Psoas muscle (tissue), 8 donors: ENCODE data around the gene TRUB1. TPM values are rescaled to one million over a fixed set of nuclear protein-coding genes. Genes with fewer than 3 reads are reported as not detected.
A peak's percentile ranks its signal among the peaks of the same experiment; 100 is the strongest.

Experiments
- ATAC-seq, 4 donors: fragments of 200-7000 bp; cut with Tn5 transposase; one replicate each; pipeline ENCODE4 v1.9.1; 2020; ENCODE audit warnings: moderate library complexity in 3 of 4, mild to moderate bottlenecking in 2 of 4
- DNase-seq, 2 donors: peaks; one replicate each; pipeline ENCODE4 v3.0.0-alpha.2; 2020
- H3K27ac ChIP-seq: fragments of 200-600 bp; one replicate; pipeline ENCODE4 v1.8.0; 2022
- H3K27me3 ChIP-seq, 3 donors: fragments of 200-600 bp in 1 of 3; one replicate each; pipeline versions ENCODE4 v1.6.1 to v1.8.0; 2013 to 2022; ENCODE audit warnings: low read length in 2 of 3, mild to moderate bottlenecking in 2 of 3, moderate library complexity in 1 of 3; ENCODE audit not compliant: insufficient read depth in 3 of 3
- H3K36me3 ChIP-seq, 2 donors: fragments of 200-600 bp in 1 of 2; one replicate each; pipeline versions ENCODE4 v1.6.1 to v1.8.0; 2013 to 2022; ENCODE audit warnings: low read depth in 1 of 2, mild to moderate bottlenecking in 1 of 2, moderate library complexity in 1 of 2; ENCODE audit not compliant: insufficient read depth in 1 of 2
- H3K4me1 ChIP-seq: fragments of 200-600 bp; one replicate; pipeline ENCODE4 v1.8.0; 2022
- H3K4me3 ChIP-seq: fragments of 200-600 bp; one replicate; pipeline ENCODE4 v1.8.0; 2022; ENCODE audit warnings: mild to moderate bottlenecking
- H3K9me3 ChIP-seq: fragments of 200-600 bp; one replicate; pipeline ENCODE4 v1.8.0; 2022
- CTCF ChIP-seq: fragments of 200-600 bp; IDR thresholded peaks from one replicate; pipeline ENCODE4 v1.8.0; 2022; ENCODE audit warnings: antibody characterized with exemption
- WGBS, 3 donors: extraction: QIAGEN DNeasy Blood & Tissue Kit; methylation state at CpG; one replicate each; pipeline versions ENCODE4 v1.1.6 to v1.1.7; 2013; 5-methylcytosine and 5-hydroxymethylcytosine counted together
- intact Hi-C, 2 donors: fragments of 100-400 bp; cut with DNase I; formaldehyde crosslinking; loops; one replicate each; pipeline versions ENCODE4 v1.11.0 to v1.14.2; 2022
- polyA plus RNA-seq, 3 donors: library from polyadenylated mRNA; stranded (reverse); fragments of 200-250 nt; gene quantifications; one replicate each; pipeline ENCODE4 v1.2.3, GENCODE V29; 2013
- total RNA-seq, 4 donors: library from RNA; stranded (reverse); fragmentation: NEBNext Ultra II Directional in 2 of 4; extraction: Animal tissue kit (Norgen Biotek cat#: 25700) in 2 of 4; gene quantifications; one replicate each; pipeline versions ENCODE4 v1.2.1 to v1.2.4, GENCODE V29; 2021 to 2023
- donor health status: healthy with polysubstance abuse.
- donor health status: DM: no; HTN: no; CAD: no; lungs with moderate emphysema.
- donor health status: Bipolar disorder and iron deficiency.
- donor health status: healthy.
- donor health status: DM: yes; HTN: yes; CAD: no.
- donor health status: DM: no; HTN: no; CAD: no.
- donor health status: DM: no; HTN: no; CAD: no.
- donor health status: DM: yes; HTN: yes; CAD: no.

TRUB1 gene
- total and polyA plus RNA-seq, 7 donors, result 3.3 to 8.9 (median 8.4) TPM

GRCh38 chr10:114962441-114962840 lies 24.4 kb downstream of the TRUB1 start:
- Histone ChIP-seq H3K27ac (peak overlapping the region; percentile 1), H3K36me3 (peaks cover 0 to 18% of the 10 kb centered on the region in 2 donors), H3K9me3 (no peaks in the 10 kb centered on the region), H3K27me3 (no peaks in the 10 kb centered on the region), H3K4me3 (no peak overlapping the region), H3K4me1 (peaks cover 5% of the 10 kb centered on the region)
- intact Hi-C loops, result no loop called here
- 53 to 64% (median 59%) methylated on average over 2 of the region's 2 CpGs for WGBS, 3 donors
- no peak for DNase-seq
- ATAC-seq, result peak; percentile 57 to 87 (median 71)
- TF ChIP-seq CTCF, result no peak

DNA sequence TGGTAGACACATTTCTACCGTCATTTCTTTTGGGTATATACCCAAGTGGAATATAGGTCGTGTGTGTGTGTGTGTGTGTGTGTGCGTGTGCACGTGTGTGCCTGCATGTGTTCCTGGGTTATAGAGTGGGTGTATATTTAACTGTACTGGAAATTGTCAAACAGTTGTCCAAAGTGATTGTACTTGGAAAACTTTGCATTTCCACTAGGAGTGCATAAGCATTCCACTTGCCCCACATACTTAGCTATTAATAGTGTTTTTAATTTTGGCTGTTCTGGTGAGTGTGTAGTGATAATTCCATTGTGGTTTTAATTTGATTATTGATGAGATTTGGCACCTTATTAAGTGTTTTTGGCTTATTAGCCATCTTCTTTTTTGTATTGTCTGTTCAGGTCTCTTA lies 25.9 kb downstream of the TRUB1 start:
- H3K27me3 ChIP-seq, result no peaks in the 10 kb centered on the region
- no peak for TF ChIP-seq CTCF
- no peak overlapping the region for H3K27ac ChIP-seq
- 72 to 87% (median 76%) methylated on average over 4 of the region's 4 CpGs for WGBS, 3 donors
- no peak overlapping the region for H3K4me3 ChIP-seq
- peak in 3 of 4 donors; percentile 35 to 49 (median 40) for ATAC-seq
- no peak for DNase-seq
- peaks cover 0 to 18% of the 10 kb centered on the region in 2 donors for H3K36me3 ChIP-seq
- H3K4me1 ChIP-seq, result peaks cover 5% of the 10 kb centered on the region
- H3K9me3 ChIP-seq, result no peaks in the 10 kb centered on the region
- intact Hi-C loops, result no loop called here

GRCh38 chr10:114967071-114967470 lies 29.1 kb downstream of the TRUB1 start:
- no peak for DNase-seq
- ATAC-seq, result no peak
- TF ChIP-seq CTCF, result no peak
- WGBS, 3 donors, result 42 to 66% (median 49%) methylated on average over 2 of the region's 2 CpGs
- H3K4me3 ChIP-seq, result no peak overlapping the region
- H3K36me3 ChIP-seq, result peaks cover 0 to 11% of the 10 kb centered on the region in 2 donors
- peaks cover 15% of the 10 kb centered on the region for H3K4me1 ChIP-seq
- no peaks in the 10 kb centered on the region for H3K27me3 ChIP-seq
- no peaks in the 10 kb centered on the region for H3K9me3 ChIP-seq
- H3K27ac ChIP-seq, result peak overlapping the region; percentile 25
- intact Hi-C loops, result no loop called here

DNA sequence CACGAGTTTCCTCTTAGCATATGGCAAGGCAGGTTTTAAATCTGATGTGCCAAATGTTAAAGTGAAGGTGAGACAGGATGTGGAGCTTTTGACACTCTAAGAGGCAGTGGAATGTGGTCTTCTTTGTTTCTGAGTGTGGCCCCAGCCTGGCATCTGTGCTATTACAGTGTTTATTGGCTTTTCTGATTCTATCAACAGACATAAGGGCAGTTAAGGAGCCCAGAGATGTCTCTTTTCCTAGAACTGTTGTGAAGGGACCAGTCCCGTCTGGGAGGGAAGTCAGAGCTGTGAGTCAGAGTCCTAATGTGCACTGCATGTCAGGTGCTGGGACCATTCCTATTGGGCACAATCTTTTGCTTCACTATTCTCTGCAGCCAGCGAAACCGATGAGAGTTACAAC lies 32.5 kb downstream of the TRUB1 start:
- DNase-seq, result no peak
- Histone ChIP-seq H3K36me3 (no peaks in the 10 kb centered on the region), H3K27me3 (no peaks in the 10 kb centered on the region), H3K4me1 (peaks cover 10% of the 10 kb centered on the region), H3K4me3 (no peak overlapping the region), H3K9me3 (no peaks in the 10 kb centered on the region), H3K27ac (peak overlapping the region; percentile 52)
- ATAC-seq, result peak; percentile 85 to 95 (median 93)
- intact Hi-C loops, result no loop called here
- WGBS, 3 donors, result 65 to 70% (median 69%) methylated on average over 4 of the region's 4 CpGs
- no peak for TF ChIP-seq CTCF

DNA sequence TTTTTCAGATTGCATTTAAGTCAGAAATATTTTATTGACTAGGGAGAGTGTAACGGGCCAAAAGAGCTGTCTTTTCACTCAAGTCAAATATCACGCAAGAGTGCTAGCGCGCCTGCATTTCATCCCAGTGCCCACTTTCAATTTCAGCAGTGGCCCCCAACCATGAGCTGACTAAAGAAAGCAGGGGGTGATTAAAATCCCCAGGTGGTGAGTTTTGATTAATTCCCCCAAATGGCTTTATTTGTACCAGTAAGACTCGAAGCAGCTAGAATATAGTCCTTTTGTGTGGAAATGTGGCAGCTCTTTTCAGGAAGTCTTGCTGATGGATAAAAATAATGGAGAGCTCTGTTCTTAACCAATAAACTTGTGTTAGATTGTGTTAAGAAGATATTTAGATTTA lies 35.3 kb downstream of the TRUB1 start:
- peak overlapping the region; percentile 79 for H3K27ac ChIP-seq

More for the DNA sequence above, 35.3 kb downstream of the TRUB1 start:
- Histone ChIP-seq H3K27me3 (no peaks in the 10 kb centered on the region), H3K36me3 (no peaks in the 10 kb centered on the region), H3K9me3 (no peaks in the 10 kb centered on the region), H3K4me3 (peak overlapping the region; percentile 9), H3K4me1 (peaks cover 10% of the 10 kb centered on the region)
- TF ChIP-seq CTCF, result no peak
- ATAC-seq, result no peak
- intact Hi-C loops, result no loop called here
- DNase-seq, result no peak
- 76 to 94% (median 79%) methylated on average over 5 of the region's 5 CpGs for WGBS, 3 donors
